Thyroid gland (tissue), 4 donors: ENCODE data around the gene PCDHA2. TPM values are rescaled to one million over a fixed set of nuclear protein-coding genes. Genes with fewer than 3 reads are reported as not detected.
"Not testable (repeated sequence)": the region's sequence is repeated elsewhere in the genome, so short reads cannot be mapped to it uniquely, and the experiment has no call there.

Experiments
- DNase-seq, 2 donors: peaks; one replicate each; pipeline ENCODE4 v3.0.0-alpha.2; 2019
- H3K27ac ChIP-seq, 3 donors: fragments of 200-600 bp; sonication (generic); 1 replicate in 2 of 3; 2 replicates in 1 of 3; pipeline ENCODE4 v1.5.1; 2016 to 2019; ENCODE audit warnings: mild to moderate bottlenecking in 1 of 3, moderate library complexity in 1 of 3
- H3K27me3 ChIP-seq: fragments of 200-600 bp; sonication (generic); one replicate; pipeline ENCODE4 v1.5.1; 2019
- H3K36me3 ChIP-seq, 2 donors: fragments of 200-600 bp; sonication (generic); one replicate each; pipeline ENCODE4 v1.5.1; 2016 to 2019
- H3K4me1 ChIP-seq, 2 donors: fragments of 200-600 bp; sonication (generic); one replicate each; pipeline ENCODE4 v1.5.1; 2017 to 2019
- H3K4me3 ChIP-seq, 3 donors: fragments of 200-600 bp; sonication (generic); replicated peaks in 1 of 3; 1 replicate in 2 of 3; 2 replicates in 1 of 3; pipeline ENCODE4 v1.5.1; 2016; ENCODE audit warnings: mild to moderate bottlenecking in 1 of 3
- H3K9me3 ChIP-seq: fragments of 200-600 bp; sonication (generic); one replicate; pipeline ENCODE4 v1.5.1; 2017
- POLR2A ChIP-seq, 2 donors: fragments of 450-650 bp; IDR thresholded peaks; one replicate each; pipeline ENCODE4 v1.6.1; 2017; ENCODE audit warnings: antibody characterized with exemption in 2 of 2, mild to moderate bottlenecking in 2 of 2, moderate library complexity in 1 of 2
- WGBS, 2 donors: methylation state at CpG; one replicate each; pipeline ENCODE4 v1.1.5; 2017; 5-methylcytosine and 5-hydroxymethylcytosine counted together
- intact Hi-C: fragments of 100-400 bp; cut with DNase I; formaldehyde crosslinking; loops from one replicate; pipeline ENCODE4 v1.15.1; 2023
- total RNA-seq, 4 donors: library from RNA; depleted of rRNA; stranded (reverse); fragments of >200 nt; gene quantifications; one replicate each; pipeline ENCODE4 v1.2.3, GENCODE V29; 2016
- TF ChIP-seq, protein P1 (sequence below), 6 experiments: fragments of 200-600 bp in 3 of 6; fragments of 450-650 bp in 3 of 6; sonication (generic) in 3 of 6; IDR thresholded peaks; one replicate each; pipeline ENCODE4 v1.5.1; 2016 to 2019; ENCODE audit warnings: antibody characterized with exemption in 6 of 6, mild to moderate bottlenecking in 2 of 6, inconsistent platforms in 1 of 6, moderate library complexity in 1 of 6

The PCDHA2 gene
- total RNA-seq, 4 donors from 2014 or later: 0.22 TPM; not detected in 3

DNA sequence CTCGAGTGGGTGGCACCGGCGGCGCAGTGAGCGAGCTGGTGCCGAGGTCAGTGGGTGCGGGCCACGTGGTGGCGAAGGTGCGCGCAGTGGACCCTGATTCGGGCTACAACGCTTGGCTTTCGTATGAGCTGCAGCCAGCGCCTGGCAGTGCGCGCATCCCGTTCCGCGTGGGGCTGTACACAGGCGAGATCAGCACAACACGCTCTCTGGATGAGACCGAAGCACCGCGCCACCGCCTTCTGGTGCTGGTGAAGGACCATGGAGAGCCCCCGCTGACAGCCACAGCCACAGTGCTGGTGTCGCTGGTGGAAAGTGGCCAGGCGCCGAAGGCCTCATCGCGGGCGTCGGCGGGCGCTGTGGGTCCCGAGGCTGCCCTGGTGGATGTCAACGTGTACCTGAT lies 28.8 kb downstream of the PCDHA2 start:
- H3K4me1 ChIP-seq: no peaks in the 10 kb centered on the region
- intact Hi-C loops: no loop called here
- H3K4me3 ChIP-seq: no peak overlapping the region
- H3K27me3 ChIP-seq: peaks cover 7% of the 10 kb centered on the region
- H3K9me3 ChIP-seq: no peaks in the 10 kb centered on the region
- 44 to 64% methylated on average over 18 to 22 of the region's 38 CpGs for WGBS, 2 donors
- no peak for DNase-seq
- no peak for TF ChIP-seq POLR2A (IDR thresholded peaks at IDR 0.05)
- TF ChIP-seq, protein P1, sequence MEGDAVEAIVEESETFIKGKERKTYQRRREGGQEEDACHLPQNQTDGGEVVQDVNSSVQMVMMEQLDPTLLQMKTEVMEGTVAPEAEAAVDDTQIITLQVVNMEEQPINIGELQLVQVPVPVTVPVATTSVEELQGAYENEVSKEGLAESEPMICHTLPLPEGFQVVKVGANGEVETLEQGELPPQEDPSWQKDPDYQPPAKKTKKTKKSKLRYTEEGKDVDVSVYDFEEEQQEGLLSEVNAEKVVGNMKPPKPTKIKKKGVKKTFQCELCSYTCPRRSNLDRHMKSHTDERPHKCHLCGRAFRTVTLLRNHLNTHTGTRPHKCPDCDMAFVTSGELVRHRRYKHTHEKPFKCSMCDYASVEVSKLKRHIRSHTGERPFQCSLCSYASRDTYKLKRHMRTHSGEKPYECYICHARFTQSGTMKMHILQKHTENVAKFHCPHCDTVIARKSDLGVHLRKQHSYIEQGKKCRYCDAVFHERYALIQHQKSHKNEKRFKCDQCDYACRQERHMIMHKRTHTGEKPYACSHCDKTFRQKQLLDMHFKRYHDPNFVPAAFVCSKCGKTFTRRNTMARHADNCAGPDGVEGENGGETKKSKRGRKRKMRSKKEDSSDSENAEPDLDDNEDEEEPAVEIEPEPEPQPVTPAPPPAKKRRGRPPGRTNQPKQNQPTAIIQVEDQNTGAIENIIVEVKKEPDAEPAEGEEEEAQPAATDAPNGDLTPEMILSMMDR (IDR thresholded peaks at IDR 0.05): no peak
- no peak overlapping the region for H3K27ac ChIP-seq
- H3K36me3 ChIP-seq: no peaks in the 10 kb centered on the region

DNA sequence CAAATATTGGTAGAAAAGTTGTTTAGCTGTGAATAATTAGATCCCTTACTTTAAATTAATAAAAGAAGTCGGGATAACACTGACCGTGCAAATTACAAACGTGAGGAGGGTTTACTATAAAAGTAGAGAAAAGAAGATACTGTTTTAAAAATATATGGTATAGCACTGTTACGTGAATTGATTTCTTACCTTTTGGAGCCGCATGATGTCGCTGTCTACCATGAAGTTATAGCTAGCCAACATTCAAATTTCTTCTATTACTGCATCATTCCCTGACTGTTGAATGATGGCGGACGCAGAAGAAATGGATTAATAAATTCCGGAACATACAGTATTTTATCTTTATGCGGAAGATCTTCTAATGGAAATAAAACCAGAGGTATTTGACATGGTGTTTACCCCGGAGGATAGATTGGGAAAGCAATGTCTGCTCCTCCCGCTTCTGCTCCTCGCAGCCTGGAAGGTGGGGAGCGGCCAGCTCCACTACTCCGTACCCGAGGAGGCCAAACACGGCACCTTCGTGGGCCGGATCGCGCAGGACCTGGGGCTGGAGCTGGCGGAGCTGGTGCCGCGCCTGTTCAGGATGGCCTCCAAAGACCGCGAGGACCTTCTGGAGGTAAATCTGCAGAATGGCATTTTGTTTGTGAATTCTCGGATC lies 33.2 kb downstream of the PCDHA2 start, which contains the start of gene PCDHA6:
Gene PCDHA6 (plus strand): TSS at position 257 of the 658 bp plus-strand sequence. CDS start 132 bp downstream, at position 389.
- no peak for TF ChIP-seq POLR2A (IDR thresholded peaks at IDR 0.05)
- TF ChIP-seq, protein P1 (IDR thresholded peaks at IDR 0.05): peak in 2 of 6 experiments; percentile 1 to 20
- DNase-seq: no peak
- H3K9me3 ChIP-seq: no peaks in the 10 kb centered on the region
- H3K27ac ChIP-seq: no peak within 1 kb of the TSS
- H3K36me3 ChIP-seq: no peaks in the 10 kb centered on the region
- WGBS, 2 donors: 14 to 17% methylated on average over 17 to 25 of the region's 27 CpGs
- intact Hi-C loops: no loop called here
- no peaks in the 10 kb centered on the region for H3K4me1 ChIP-seq
- peaks cover 7% of the 10 kb centered on the region for H3K27me3 ChIP-seq
- H3K4me3 ChIP-seq: peak within 1 kb of the TSS in 1 of 3 donors; percentile 11

DNA sequence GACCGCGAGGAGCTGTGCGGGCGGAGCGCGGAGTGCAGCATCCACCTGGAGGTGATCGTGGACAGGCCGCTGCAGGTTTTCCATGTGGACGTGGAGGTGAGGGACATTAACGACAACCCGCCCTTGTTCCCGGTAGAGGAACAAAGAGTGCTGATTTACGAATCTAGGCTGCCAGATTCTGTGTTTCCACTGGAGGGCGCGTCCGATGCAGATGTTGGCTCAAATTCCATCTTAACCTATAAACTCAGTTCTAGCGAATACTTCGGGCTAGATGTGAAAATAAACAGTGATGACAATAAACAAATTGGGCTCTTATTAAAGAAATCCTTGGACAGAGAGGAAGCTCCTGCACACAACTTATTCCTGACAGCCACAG lies 33.7 kb downstream of the PCDHA2 start:
- H3K9me3 ChIP-seq: no peaks in the 10 kb centered on the region

DNA sequence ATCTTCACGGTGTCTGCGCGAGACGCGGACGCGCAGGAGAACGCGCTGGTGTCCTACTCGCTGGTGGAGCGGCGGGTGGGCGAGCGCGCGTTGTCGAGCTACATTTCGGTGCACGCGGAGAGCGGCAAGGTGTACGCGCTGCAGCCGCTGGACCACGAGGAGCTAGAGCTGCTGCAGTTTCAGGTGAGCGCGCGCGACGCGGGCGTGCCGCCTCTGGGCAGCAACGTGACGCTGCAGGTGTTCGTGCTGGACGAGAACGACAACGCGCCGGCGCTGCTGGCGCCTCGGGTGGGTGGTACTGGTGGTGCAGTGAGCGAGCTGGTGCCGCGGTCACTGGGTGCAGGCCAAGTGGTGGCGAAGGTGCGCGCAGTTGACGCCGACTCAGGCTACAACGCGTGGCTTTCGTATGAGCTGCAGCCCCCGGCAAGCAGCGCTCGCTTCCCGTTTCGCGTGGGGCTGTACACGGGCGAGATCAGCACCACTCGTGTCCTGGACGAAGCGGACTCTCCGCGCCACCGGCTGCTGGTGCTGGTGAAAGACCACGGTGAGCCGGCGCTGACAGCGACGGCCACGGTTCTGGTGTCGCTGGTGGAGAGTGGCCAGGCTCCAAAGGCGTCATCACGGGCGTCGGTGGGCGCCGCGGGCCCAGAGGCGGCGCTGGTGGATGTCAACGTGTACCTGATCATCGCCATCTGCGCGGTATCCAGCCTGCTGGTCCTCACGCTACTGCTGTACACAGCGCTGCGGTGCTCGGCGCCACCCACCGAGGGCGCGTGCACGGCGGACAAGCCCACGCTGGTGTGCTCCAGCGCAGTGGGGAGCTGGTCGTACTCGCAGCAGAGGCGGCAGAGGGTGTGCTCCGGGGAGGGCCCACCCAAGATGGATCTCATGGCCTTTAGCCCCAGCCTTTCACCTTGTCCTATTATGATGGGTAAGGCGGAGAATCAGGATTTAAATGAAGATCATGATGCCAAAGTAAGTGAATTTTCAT lies 35.2 kb downstream of the PCDHA2 start:
- H3K36me3 ChIP-seq, H3K27me3 ChIP-seq, DNase-seq, H3K9me3 ChIP-seq, intact Hi-C loops, H3K4me1 ChIP-seq, H3K27ac ChIP-seq, H3K4me3 ChIP-seq: not testable (repeated sequence)
- WGBS, 2 donors: 30 to 44% methylated on average over 26 to 39 of the region's 106 CpGs

More for the DNA sequence above, 33.7 kb downstream of the PCDHA2 start:
- no peak overlapping the region for H3K27ac ChIP-seq
- 14 to 18% methylated on average over 16 to 18 of the region's 18 CpGs for WGBS, 2 donors
- no peak for TF ChIP-seq POLR2A (IDR thresholded peaks at IDR 0.05)
- TF ChIP-seq, protein P1 (IDR thresholded peaks at IDR 0.05): no peak
- no peaks in the 10 kb centered on the region for H3K4me1 ChIP-seq
- intact Hi-C loops: no loop called here
- peaks cover 7% of the 10 kb centered on the region for H3K27me3 ChIP-seq
- peak overlapping the region in 1 of 3 donors; percentile 11 for H3K4me3 ChIP-seq
- no peaks in the 10 kb centered on the region for H3K36me3 ChIP-seq
- no peak for DNase-seq

DNA sequence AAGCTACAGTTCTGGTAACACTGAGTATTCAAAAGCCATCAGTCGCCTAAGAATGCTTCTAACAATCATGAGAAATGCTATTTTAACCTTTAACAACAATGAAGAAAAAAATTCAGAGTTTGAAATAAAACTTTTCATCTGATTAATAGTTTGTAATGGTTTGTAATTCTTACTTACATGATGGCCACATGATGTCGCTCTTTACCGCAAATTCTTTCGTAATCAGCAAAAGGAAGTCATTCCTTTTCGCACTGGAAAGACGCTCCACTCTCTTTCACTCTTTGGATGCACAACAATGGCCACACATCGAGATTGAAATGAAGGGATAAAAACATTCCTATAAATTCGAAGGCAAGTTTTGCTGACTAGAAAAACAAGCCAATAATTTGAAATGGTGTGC lies 39.3 kb downstream of the PCDHA2 start, which contains the start of gene PCDHA7:
Gene PCDHA7 (plus strand): TSS at position 277 of the 400 bp plus-strand sequence. CDS start 115 bp downstream, at position 392.
- 6 to 12% methylated on average over 8 of the region's 8 CpGs for WGBS, 2 donors
- no peak for TF ChIP-seq POLR2A (IDR thresholded peaks at IDR 0.05)
- TF ChIP-seq, protein P1 (IDR thresholded peaks at IDR 0.05): no peak
- Histone ChIP-seq H3K27me3 (no peaks in the 10 kb centered on the region), H3K4me3 (no peak within 1 kb of the TSS), H3K36me3 (no peaks in the 10 kb centered on the region), H3K27ac (no peak within 1 kb of the TSS), H3K9me3 (no peaks in the 10 kb centered on the region), H3K4me1 (no peaks in the 10 kb centered on the region)
- no peak for DNase-seq
- intact Hi-C loops: no loop called here

DNA sequence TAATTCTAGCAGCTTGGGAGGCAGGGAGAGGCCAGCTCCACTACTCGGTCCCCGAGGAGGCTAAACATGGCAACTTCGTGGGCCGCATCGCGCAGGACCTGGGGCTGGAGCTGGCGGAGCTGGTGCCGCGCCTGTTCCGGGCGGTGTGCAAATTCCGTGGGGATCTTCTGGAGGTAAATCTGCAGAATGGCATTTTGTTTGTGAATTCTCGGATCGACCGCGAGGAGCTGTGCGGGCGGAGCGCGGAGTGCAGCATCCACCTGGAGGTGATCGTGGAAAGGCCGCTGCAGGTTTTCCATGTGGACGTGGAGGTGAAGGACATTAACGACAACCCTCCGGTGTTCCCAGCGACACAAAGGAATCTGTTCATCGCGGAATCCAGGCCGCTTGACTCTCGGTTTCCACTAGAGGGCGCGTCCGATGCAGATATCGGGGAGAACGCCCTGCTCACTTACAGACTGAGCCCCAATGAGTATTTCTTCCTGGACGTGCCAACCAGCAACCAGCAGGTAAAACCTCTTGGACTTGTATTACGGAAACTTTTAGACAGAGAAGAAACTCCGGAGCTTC lies 39.9 kb downstream of the PCDHA2 start:
- DNase-seq, H3K4me1 ChIP-seq, H3K27me3 ChIP-seq, H3K36me3 ChIP-seq, H3K27ac ChIP-seq, intact Hi-C loops, H3K4me3 ChIP-seq, H3K9me3 ChIP-seq: not testable (repeated sequence)
- 16 to 19% methylated on average over 26 to 27 of the region's 38 CpGs for WGBS, 2 donors
